Stimulated activated effector memory CD8-positive, alpha-beta T cell treated with anti-CD3 and anti-CD28 coated beads, Interleukin-12 subunit alpha, Interleukin-12 subunit beta, amount 100 ng/mL, for 72 hours (primary cell): ENCODE measurements around the gene CCNC.
A peak's percentile ranks its signal among the peaks of the same experiment; 100 is the strongest.

Experiments
- ATAC-seq: fragments of 150-1000 bp; cut with Tn5 transposase; 2 replicates; pipeline ENCODE4 v1.10.0; 2021
- DNase-seq, 2 donors: peaks; one replicate each; pipeline ENCODE4 v3.0.0; 2021 to 2022; ENCODE audit warnings: low spot score in 2 of 2
- H3K27ac Mint-ChIP-seq: one replicate; pipeline ENCODE4 v1.8.0; 2022; ENCODE audit warnings: mild to moderate bottlenecking, mixed read lengths
- H3K36me3 Mint-ChIP-seq: one replicate; pipeline ENCODE4 v1.8.0; 2022; ENCODE audit warnings: mild to moderate bottlenecking, mixed read lengths
- H3K4me1 Mint-ChIP-seq: one replicate; pipeline ENCODE4 v1.8.0; 2022; ENCODE audit warnings: mixed read lengths
- H3K4me3 Mint-ChIP-seq: one replicate; pipeline ENCODE4 v1.8.0; 2022; ENCODE audit warnings: mild to moderate bottlenecking, mixed read lengths
- H3K9me3 Mint-ChIP-seq: one replicate; pipeline ENCODE4 v1.8.0; 2022; ENCODE audit warnings: mixed read lengths

The CCNC gene

DNA sequence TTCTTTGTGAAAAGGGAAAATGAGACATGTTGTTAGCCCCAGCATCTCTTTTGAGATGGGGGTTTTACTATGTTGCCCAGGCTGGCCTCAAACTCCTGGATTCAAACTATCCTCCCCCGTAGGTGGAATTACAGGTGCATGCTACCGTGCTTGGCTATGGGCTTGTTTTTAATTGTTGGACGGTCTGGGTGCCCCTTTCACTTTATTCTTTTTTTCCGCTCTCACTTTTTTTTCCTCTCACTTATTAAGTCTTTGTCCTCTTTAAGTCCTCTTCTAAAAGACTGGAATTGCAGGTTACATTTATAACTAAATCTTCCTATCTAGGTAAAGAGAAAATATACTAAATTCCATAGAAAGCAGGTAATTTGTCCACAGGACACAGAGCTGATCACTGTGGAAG is 19.3 kb upstream of the CCNC start:
- no peak overlapping the region for H3K27ac Mint-ChIP-seq
- no peak for ATAC-seq
- peaks cover 15% of the 10 kb centered on the region for H3K4me1 Mint-ChIP-seq
- H3K36me3 Mint-ChIP-seq, result no peaks in the 10 kb centered on the region
- H3K9me3 Mint-ChIP-seq, result no peaks in the 10 kb centered on the region
- no peak overlapping the region for H3K4me3 Mint-ChIP-seq
- DNase-seq, result no peak

DNA sequence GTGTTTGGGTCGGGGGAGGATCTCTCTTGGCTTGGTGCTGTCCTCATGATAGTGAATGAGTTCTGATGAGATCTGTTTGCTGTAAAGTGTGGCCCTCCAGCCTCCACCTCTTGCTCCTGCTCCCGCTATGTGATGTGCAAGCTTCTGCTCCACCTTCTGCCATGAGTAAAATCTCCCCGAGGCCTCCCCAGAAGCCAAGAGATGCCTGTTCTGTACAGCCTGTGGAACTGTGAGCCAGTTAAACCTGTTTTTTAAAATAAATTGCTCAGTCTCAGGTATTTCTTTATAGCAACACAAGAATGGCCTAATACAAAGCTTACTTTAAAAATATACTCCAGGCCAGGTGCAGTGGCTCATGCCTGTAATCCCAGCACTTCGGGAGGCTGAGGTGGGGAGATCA is 11.3 kb upstream of the CCNC start:
- no peak for DNase-seq
- no peak overlapping the region for H3K27ac Mint-ChIP-seq
- no peaks in the 10 kb centered on the region for H3K4me1 Mint-ChIP-seq
- no peaks in the 10 kb centered on the region for H3K9me3 Mint-ChIP-seq
- H3K4me3 Mint-ChIP-seq, result no peak overlapping the region
- no peaks in the 10 kb centered on the region for H3K36me3 Mint-ChIP-seq
- ATAC-seq, result no peak

GRCh38 chr6:99575544-99576227 is 7.2 kb upstream of the CCNC start:
- DNase-seq, result no peak
- peaks cover 5% of the 10 kb centered on the region for H3K4me1 Mint-ChIP-seq
- ATAC-seq, result no peak
- no peak overlapping the region for H3K4me3 Mint-ChIP-seq
- no peak overlapping the region for H3K27ac Mint-ChIP-seq
- H3K9me3 Mint-ChIP-seq, result no peaks in the 10 kb centered on the region
- H3K36me3 Mint-ChIP-seq, result no peaks in the 10 kb centered on the region

GRCh38 chr6:99573980-99574617 is 5.6 kb upstream of the CCNC start:
- Mint-ChIP-seq H3K27ac (no peak overlapping the region), H3K9me3 (no peaks in the 10 kb centered on the region), H3K4me1 (peaks cover 5% of the 10 kb centered on the region), H3K36me3 (no peaks in the 10 kb centered on the region), H3K4me3 (no peak overlapping the region)
- DNase-seq (no peak), ATAC-seq (no peak)

GRCh38 chr6:99563056-99563723 is 5.3 kb downstream of the CCNC start:
- Mint-ChIP-seq H3K9me3 (no peaks in the 10 kb centered on the region), H3K4me1 (peaks cover 20% of the 10 kb centered on the region), H3K36me3 (peaks cover 65% of the 10 kb centered on the region), H3K4me3 (no peak overlapping the region), H3K27ac (no peak overlapping the region)
- DNase-seq (no peak), ATAC-seq (no peak)

DNA sequence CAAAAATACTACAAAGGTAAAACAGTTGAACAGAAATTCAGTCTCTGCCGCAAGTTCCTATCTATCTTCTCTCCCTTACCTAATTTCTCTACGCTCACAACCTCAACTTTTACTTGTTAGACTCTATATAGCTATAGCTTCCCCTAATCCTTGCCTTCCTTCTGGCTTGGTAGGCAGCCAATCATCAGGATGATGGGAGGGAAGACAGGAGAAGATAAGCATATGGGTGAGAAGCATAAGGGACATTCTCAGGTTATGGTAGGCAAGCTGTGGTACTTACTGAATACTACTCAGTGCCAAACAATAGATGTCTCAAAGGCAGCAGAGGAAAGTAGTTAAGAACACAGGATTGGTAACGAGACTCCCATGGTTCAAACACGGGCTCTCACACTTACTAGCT is 7.8 kb downstream of the CCNC start:
- Mint-ChIP-seq H3K9me3 (no peaks in the 10 kb centered on the region), H3K27ac (no peak overlapping the region), H3K4me1 (no peaks in the 10 kb centered on the region), H3K36me3 (peaks cover 87% of the 10 kb centered on the region), H3K4me3 (no peak overlapping the region)
- ATAC-seq, result no peak
- DNase-seq, result no peak

DNA sequence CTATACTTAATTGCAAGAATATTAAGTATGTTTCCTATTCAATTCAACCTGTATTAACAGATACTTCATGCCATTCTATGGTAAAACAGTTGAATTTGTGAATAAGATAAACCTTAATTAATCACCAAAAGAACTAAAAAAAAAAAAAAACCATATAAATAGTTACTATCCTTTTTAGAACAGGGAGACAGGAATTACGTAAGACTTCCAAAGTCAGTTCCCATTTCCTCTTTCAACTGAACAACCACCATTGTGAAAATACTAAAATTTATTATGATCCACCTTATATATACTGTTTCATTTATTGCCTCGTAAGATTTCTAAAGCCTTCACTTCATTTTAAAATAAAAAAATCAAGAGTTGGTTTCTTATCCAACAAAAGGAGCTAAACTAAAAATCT is 9.4 kb downstream of the CCNC start:
- Mint-ChIP-seq H3K4me1 (no peaks in the 10 kb centered on the region), H3K27ac (no peak overlapping the region), H3K9me3 (no peaks in the 10 kb centered on the region), H3K36me3 (peaks cover 96% of the 10 kb centered on the region), H3K4me3 (no peak overlapping the region)
- DNase-seq (no peak), ATAC-seq (no peak)

GRCh38 chr6:99553888-99554287 is 14.6 kb downstream of the CCNC start:
- H3K4me3 Mint-ChIP-seq, result no peak overlapping the region
- H3K27ac Mint-ChIP-seq, result no peak overlapping the region
- no peaks in the 10 kb centered on the region for H3K4me1 Mint-ChIP-seq
- ATAC-seq (no peak), DNase-seq (no peak)
- no peaks in the 10 kb centered on the region for H3K9me3 Mint-ChIP-seq
- peaks cover 93% of the 10 kb centered on the region for H3K36me3 Mint-ChIP-seq

DNA sequence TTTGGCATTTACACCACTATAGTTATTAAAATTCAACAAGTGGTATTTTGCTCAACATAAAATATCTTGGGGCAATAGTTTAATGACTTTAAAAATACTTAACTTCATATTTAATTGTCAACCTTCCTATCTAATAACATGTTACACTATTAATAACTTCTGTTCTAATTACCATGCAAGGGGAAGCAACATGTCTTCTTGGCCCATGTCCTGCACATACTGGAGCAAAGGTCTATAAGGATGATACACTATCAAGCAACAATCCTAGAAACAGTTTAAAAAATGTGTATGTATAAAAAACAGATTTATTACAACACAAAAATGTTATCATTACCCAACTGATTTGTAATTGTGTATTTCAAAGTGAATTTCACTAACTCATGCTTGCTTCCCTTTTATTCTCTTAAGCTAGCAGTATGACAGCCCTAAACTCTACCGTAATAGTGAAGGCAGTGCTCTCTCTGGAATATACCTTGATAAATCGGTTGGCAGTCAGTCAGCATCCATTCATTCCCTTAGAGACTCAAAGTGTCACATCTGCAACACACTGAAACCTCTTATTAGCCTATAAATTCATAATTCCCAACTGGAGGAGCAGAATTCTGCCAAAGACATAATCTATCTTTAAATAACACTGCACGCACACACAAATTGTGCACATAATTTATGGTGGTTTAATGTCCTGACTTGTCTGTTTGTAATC is 18.3 kb downstream of the CCNC start:
- Mint-ChIP-seq H3K36me3 (peaks cover 92% of the 10 kb centered on the region), H3K4me3 (no peak overlapping the region), H3K4me1 (peaks cover 15% of the 10 kb centered on the region), H3K27ac (no peak overlapping the region), H3K9me3 (no peaks in the 10 kb centered on the region)
- no peak for ATAC-seq
- no peak for DNase-seq

DNA sequence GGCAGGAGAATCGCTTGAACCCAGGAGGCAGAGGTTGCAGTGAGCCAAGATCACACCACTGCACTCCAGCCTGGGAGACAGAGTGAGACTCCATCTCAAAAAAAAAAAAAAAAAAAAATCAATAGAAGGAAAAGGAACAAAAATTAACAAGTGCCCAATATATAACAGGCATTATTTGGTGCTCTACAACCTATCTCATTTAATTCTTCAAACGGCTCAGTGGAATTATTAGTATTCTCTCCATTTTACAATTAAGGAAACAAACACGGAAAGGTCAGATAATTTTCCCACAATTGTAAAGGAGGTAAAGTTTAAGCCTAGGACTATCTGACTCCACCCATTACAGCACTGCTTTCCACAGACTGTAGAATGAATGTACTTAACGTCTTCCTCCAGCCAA is 19.8 kb downstream of the CCNC start:
- Mint-ChIP-seq H3K27ac (no peak overlapping the region), H3K9me3 (no peaks in the 10 kb centered on the region), H3K36me3 (peaks cover 92% of the 10 kb centered on the region), H3K4me3 (no peak overlapping the region), H3K4me1 (peaks cover 15% of the 10 kb centered on the region)
- no peak for ATAC-seq
- no peak for DNase-seq

DNA sequence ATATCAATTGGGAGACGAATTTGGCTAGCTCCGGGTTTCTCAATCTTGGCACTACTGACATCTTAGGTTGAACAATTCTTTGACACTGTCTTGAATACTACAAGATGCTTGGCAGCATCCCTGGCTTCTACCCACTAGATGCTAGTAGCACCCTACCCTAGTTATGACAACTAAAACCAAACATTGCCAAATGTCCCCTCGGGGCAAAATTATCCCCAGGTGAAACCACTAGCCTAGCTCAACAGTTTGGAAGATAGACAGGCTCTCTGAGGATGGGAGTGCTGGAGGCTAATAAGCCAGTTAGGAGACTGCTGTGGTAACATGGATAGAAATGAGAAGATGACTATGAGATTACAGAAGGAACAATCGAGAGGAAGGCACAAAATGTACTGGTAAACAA is 20.9 kb downstream of the CCNC start:
- Mint-ChIP-seq H3K4me1 (peaks cover 15% of the 10 kb centered on the region), H3K36me3 (peaks cover 94% of the 10 kb centered on the region), H3K9me3 (no peaks in the 10 kb centered on the region), H3K4me3 (no peak overlapping the region), H3K27ac (no peak overlapping the region)
- ATAC-seq (no peak), DNase-seq (no peak)

DNA sequence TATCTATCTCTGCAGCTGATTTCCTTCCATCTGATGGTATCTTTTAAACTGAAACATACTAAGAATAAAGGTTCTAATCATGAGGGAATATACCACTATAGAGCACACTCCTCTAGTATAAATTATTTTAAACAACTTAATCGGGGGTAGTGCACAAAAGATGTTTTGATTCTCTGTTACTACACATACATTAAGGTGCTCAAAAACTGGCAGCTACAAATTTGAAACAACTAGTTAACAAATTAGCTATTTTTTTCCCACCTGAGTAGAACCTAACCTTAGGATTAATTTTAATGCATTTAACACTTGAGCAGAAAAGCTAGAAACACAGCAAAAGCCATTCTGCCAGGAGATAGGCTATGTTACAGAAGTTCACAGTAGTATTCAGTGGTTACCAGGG is 23.0 kb downstream of the CCNC start:
- no peaks in the 10 kb centered on the region for H3K9me3 Mint-ChIP-seq
- H3K4me3 Mint-ChIP-seq, result no peak overlapping the region
- ATAC-seq, result no peak
- H3K27ac Mint-ChIP-seq, result no peak overlapping the region
- H3K36me3 Mint-ChIP-seq, result peaks cover 96% of the 10 kb centered on the region
- no peak for DNase-seq
- H3K4me1 Mint-ChIP-seq, result peaks cover 15% of the 10 kb centered on the region

DNA sequence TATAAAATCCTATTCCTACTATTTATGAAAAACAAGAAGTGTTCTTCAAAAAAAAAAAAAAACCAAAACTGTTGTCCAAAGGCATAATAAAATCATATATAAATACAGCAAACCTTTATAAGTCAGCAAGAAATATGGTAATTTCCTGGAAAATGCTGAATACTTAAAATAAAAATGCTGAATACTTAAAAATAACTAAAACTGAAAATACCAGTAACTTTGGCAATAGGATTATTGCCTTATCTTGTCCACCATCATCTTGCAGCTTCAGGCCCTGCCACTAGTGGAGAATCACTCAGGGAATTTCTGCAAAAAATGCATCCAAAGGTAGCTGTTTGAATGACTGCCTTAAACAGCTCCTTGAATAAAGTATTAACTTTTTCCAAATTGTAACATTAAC is 24.5 kb downstream of the CCNC start:
- H3K27ac Mint-ChIP-seq, result no peak overlapping the region
- peaks cover 15% of the 10 kb centered on the region for H3K4me1 Mint-ChIP-seq
- ATAC-seq (no peak), DNase-seq (no peak)
- H3K36me3 Mint-ChIP-seq, result peaks cover 94% of the 10 kb centered on the region
- no peak overlapping the region for H3K4me3 Mint-ChIP-seq
- H3K9me3 Mint-ChIP-seq, result no peaks in the 10 kb centered on the region

DNA sequence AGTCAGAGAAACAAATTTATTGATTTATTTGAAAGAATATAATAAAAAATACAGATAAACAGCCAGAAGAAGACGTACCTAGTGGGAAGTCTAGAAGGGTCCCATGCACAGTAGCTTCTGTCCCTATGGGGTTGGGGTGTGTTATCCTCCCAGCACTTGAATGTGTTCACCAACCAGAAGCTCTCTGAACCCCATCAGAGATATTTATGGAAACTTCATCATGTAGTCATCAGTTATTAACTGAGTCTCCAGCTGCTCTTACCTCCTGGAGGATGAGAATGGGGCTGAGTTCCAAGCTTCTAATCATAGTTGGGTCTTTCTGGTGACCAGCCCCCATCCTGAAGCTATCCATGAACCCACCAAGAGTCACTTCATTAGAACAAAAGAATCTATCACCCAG is 37.8 kb downstream of the CCNC start:
- ATAC-seq (no peak), DNase-seq (no peak)
- H3K27ac Mint-ChIP-seq, result no peak overlapping the region
- no peaks in the 10 kb centered on the region for H3K4me1 Mint-ChIP-seq
- H3K4me3 Mint-ChIP-seq, result no peak overlapping the region
- H3K9me3 Mint-ChIP-seq, result no peaks in the 10 kb centered on the region
- H3K36me3 Mint-ChIP-seq, result peaks cover 51% of the 10 kb centered on the region

GRCh38 chr6:99522531-99522930 is 45.9 kb downstream of the CCNC start:
- Mint-ChIP-seq H3K27ac (no peak overlapping the region), H3K36me3 (peaks cover 15% of the 10 kb centered on the region), H3K4me1 (peaks cover 21% of the 10 kb centered on the region), H3K9me3 (no peaks in the 10 kb centered on the region), H3K4me3 (peak overlapping the region; percentile 97)
- no peak for DNase-seq
- ATAC-seq, result no peak
